GM21737 (cell line): ENCODE results near the gene NRXN3.

Experiments used
- ATAC-seq: cut with Tn5 transposase; IDR thresholded peaks from one replicate; pipeline ENCODE4 v1.9.1; 2021; ENCODE audit warnings: mild to moderate bottlenecking, moderate library complexity; ENCODE audit not compliant: unreplicated experiment

The NRXN3 gene

GRCh38 chr14:79306546-79306945 lies 1136.4 kb downstream of the NRXN3 start:
- ATAC-seq = no peak

DNA sequence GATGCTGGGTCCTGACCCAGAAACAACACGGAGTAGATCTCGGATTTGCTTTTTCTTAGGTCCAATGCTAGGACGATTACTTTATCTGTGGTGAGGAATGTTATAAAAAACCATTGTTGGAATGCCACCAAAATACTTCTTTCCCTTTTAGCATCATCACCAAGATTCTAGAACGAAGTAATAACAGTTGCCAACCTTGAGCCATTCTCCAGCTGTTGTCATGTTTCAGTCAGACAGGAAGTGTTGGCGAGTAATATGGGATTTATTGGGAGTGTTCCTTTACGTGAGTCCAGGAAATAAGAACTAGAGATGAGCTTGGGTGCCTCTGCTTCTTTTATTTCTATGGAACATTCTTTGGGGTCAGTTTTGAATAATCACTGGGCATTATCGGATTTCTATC lies 1148.2 kb downstream of the NRXN3 start:
- no peak for ATAC-seq

GRCh38 chr14:79320561-79320960 lies 1150.4 kb downstream of the NRXN3 start:
- ATAC-seq = no peak

- no peak for ATAC-seq
These were observed 1150.9 kb downstream of the NRXN3 start for GRCh38 chr14:79321070-79321469.

- ATAC-seq = no peak
These were observed 1154.9 kb downstream of the NRXN3 start for GRCh38 chr14:79325071-79325470.

DNA sequence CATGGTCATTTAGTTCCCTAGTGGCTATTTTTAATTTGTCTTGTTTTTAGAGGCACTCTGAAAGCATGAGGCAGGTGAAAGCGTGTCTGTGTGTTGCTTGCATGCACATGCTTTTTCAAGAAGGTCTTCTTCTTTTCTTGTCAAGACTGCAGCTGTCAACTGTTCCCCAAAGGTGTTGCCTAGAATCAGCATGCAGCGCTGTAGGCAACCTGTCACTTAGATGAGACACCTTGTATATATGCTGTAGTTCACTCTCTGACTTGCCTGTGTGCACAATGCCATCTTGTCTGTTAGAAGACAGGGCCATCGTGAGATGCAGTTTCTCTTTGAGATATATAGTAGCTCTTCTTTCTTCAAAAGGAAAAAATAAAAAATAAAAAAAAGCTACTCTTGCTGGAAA lies 1155.4 kb downstream of the NRXN3 start:
- ATAC-seq = no peak

DNA sequence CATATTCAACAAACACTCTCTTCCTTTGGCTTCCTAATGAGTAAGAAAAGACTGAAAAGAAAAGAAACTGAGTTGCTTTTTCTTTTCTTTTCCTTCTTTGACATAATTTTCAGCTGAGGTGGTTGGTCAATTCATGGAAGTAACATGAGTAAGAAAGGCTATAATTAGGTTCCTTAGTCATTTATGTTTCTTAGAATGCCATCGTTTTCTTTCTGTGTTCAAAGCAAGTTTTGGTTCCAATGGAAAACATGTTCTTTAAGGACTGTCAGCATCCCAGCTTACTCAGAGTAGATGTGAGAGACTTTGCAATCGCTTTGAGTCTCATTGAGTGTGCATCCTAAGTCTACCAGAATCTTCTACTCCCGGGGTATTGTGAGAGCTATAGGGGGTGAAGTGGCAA lies 1158.7 kb downstream of the NRXN3 start:
- no peak for ATAC-seq

DNA sequence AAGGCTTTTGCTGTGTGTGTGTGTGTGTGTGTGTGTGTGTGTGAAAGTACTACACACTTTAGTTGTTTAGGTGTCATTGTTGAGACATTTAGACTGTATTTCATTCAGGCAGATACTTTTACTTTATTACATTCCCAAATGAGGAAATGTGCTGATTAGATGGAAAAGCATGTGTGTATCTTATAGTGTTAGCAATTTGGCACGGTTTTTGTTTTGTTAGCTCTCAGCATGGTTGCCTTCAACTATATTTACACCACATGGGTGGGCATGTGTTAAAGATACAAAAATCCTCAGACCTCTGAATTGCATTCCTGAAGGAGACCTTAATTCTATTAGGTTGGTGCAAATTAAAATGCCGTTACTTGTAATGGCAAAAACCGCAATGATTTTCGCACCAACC lies 1161.7 kb downstream of the NRXN3 start:
- no peak for ATAC-seq

GRCh38 chr14:79332504-79333197 lies 1162.5 kb downstream of the NRXN3 start:
- ATAC-seq = no peak

GRCh38 chr14:79333198-79333546 lies 1163.0 kb downstream of the NRXN3 start:
- ATAC-seq = no peak

DNA sequence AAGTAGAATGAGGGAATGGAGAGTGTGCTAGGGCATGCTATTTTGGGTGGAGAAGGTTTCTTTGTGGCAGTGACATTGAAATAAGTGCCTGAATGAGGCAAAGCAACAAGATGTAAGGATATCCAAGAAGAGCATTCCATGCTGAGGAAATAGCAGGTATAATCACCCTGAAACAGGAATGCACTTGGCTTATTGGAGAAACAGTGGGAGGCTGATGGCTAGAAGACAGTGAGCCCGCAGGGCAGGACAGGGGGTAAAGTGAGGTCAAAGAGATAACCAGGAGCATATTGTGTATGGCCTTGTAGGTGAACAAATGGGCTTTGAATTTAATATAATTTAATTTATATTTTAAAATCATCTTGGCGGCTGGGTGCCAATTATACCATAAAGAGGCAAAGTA lies 1164.1 kb downstream of the NRXN3 start:
- no peak for ATAC-seq

DNA sequence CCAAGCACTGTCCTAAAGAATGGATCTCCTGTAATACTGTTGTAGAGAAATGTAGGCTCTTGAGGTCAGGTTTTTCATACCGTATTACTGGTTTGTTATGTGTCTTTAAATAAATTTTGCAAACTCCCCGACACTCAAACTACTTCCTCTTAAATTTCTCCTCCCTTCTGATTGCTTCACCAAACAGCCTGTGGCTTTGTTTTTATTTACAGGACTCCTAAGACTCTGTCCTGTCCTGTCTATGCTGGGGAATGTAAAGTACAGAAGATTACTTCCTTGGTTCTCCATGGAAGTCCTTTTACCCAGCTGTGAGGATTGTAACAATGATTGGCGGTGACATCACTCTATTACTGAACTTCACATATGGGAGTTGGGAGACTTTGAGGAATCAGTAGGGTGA lies 1167.6 kb downstream of the NRXN3 start:
- ATAC-seq = no peak

DNA sequence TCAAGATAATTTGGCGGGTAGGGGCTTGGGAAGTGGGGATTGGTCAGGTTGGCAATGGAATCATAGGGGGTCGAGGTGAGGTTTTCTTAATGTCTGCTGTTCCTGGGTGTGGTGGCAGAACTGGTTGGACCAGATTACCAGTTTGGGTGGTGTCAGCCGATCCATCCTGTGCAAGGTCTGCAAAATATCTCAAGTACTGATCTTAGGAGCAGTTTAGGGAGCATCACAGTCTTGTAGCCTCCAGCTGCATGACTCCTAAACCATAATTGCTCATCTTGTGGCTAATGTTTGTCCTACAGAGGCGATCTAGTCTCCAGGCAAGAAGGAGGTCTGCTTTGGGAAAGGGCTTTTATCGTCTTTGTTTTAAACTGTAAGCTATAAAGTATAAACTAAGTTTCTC lies 1172.8 kb downstream of the NRXN3 start:
- no peak for ATAC-seq

DNA sequence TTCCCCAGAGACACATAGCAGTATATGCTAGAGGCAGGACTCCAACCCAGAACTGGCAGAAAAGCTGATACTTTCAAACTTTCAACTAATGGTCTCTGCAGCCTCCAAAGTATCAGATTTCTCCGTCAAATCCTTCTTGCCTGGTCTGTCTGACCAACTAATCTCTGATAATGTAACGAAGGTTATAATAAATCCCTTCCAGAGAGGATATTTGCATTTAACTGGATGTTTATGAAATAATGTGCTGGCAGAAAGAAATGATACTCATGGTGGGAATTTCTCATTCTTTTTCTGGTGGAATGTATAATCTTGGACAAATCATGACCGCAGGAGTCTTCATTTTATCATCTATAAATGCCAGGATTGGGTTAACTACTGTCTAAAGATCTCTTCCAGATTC lies 1180.8 kb downstream of the NRXN3 start:
- no peak for ATAC-seq

DNA sequence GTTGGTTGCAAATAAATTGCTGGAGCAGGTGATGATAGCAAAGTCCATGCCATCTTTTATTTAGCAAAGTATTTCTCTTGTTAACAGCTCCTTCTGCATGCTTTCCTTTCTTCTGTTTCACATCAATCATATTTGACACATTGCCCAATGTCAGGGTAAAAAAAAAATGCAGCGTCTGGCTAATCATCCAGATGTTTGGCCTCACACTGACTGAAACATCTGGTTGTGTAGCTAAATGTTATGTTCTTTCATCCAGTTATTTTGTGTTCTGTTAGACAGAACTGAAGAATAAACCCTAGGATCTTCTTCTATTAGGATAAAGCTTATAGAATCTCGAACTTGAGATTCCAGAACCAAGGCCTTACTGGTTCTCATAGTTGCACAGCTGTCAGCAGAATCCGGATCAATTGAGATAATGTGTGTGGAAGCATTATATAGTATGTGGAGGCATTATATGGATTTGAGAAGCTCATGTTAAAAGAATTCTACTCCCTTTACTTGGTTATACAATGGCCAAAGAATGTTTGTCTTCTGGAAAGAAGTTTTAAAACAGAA lies 1182.0 kb downstream of the NRXN3 start:
- no peak for ATAC-seq

GRCh38 chr14:79354336-79354735 lies 1184.2 kb downstream of the NRXN3 start:
- no peak for ATAC-seq

GRCh38 chr14:79356040-79356439 lies 1185.9 kb downstream of the NRXN3 start:
- no peak for ATAC-seq

DNA sequence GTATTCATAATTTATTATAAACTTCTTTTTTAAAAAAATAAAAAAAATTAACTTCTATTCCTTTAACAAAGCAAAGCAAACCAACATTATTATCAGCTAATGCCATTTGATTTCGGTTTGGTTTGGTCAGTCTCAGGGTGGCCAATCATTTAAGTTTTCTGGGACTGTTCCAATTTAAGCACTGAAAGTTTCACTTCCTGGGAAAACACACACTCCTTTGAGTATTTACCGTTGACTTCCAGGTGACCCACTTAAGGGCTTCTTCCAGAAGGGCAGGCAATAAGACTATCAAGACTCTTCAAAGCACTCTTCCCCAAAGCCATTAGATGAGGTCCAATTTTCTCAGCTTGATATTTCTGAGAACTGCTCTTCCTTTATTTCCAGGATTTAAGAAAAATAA lies 1187.1 kb downstream of the NRXN3 start:
- no peak for ATAC-seq

DNA sequence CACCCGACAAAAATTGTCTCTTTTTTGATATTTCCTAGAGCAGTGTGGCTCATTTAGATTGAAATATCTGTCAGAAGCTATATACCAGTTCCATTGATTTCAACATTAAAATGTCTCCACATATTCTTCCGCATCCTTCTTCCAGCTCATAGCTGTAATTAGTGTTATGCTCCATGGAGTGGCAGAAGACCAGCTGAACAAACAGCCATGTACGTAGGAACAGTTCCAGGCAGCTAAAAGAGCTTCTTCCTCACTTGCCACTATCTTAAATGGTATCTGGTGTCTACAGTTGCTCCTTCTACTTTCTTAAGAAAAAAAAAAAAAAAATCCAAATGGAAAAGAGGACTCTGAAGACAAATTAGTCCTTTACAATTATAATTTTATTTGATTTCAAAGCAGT lies 1193.1 kb downstream of the NRXN3 start:
- ATAC-seq = no peak

- no peak for ATAC-seq
These were observed 1199.5 kb downstream of the NRXN3 start for GRCh38 chr14:79369359-79370332.

DNA sequence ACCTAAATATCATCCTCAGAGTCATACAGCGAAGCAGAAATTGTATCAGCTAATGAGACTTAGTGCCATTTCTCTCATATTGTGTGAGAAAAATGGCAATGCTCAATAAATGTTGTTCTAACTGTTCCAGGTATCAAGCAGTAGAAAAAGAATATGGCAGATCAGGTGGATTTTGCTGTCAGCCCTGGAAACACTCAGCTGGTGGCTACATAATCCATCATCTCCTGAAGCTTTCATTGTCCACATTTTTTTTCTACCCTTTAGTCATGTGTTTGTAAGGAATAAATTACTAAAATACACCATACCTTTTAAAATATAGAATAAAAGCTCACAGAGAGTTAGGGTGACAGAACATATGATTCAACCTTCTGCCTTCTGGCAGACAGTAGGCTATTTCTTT lies 1200.8 kb downstream of the NRXN3 start:
- ATAC-seq = no peak

DNA sequence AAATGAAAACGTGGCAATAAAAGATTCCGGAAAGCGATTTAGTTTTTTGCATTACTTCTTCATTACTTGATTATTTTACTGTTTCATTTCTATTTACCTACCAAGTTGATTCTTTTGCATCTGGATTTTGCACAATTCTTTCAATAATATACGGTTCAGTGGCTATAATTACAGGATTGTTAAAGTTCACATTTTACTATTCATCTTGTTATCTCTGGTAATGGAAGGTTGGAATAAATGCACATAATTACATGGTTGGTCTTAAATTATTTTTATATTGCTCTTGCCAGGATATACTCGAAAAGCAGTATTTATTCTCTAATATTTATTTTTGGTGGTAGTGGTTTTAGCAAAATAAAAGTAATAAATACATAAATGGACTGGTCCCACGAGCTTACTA lies 1203.3 kb downstream of the NRXN3 start:
- ATAC-seq = no peak
